ENCODE data around the gene STARD10.

DNA sequence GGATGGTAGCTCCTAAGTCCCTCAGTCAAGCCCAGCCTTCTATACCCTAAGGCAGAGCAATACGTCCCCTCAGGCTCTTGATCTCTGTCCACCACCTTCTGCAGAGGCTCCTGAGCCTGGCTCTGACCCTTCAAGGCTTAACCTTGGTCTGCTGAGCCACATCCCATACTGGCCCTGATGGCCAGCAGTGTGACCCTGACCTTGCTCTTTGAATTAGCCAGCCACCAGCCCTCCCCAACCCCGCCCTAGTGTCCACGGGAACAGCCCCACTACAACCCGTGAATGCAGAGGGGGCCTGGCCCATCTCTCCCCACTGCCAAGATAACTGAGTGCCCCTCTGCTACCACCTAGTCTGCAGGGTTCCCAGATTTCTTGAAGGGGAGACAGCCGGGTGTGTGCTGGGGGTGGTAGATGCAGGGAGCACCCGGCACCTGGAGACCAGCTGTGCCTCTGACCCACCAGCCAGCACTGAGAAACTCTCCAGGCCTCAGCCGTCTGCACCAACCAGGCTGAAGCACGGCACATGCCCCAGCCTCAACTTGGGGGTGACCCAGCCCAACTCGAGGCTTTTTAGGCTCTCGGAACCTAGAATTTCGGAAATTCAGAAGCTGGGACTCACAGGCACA is 47.8 kb downstream of the STARD10 start:
- TF ChIP-seq EZH2 (IDR thresholded peaks at IDR 0.05; ENCODE audit: borderline replicate concordance, low read length) = no peak
- TF ChIP-seq, protein P1, sequence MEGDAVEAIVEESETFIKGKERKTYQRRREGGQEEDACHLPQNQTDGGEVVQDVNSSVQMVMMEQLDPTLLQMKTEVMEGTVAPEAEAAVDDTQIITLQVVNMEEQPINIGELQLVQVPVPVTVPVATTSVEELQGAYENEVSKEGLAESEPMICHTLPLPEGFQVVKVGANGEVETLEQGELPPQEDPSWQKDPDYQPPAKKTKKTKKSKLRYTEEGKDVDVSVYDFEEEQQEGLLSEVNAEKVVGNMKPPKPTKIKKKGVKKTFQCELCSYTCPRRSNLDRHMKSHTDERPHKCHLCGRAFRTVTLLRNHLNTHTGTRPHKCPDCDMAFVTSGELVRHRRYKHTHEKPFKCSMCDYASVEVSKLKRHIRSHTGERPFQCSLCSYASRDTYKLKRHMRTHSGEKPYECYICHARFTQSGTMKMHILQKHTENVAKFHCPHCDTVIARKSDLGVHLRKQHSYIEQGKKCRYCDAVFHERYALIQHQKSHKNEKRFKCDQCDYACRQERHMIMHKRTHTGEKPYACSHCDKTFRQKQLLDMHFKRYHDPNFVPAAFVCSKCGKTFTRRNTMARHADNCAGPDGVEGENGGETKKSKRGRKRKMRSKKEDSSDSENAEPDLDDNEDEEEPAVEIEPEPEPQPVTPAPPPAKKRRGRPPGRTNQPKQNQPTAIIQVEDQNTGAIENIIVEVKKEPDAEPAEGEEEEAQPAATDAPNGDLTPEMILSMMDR (IDR thresholded peaks at IDR 0.05; ENCODE audit: low read length) = no peak
